ENCODE measurements around the gene LSP1. TPM values are rescaled to one million over a fixed set of nuclear protein-coding genes. Genes with fewer than 3 reads are reported as not detected.

LSP1 gene
- total and polyA plus RNA-seq, 2 experiments from 2014 or later = 29.9 to 47.0 TPM

- peaks cover 4% of the 10 kb centered on the region for H3K4me1 ChIP-seq (ENCODE audit: insufficient read depth)
- H4K20me1 ChIP-seq (ENCODE audit: insufficient read depth, poor library complexity, severe bottlenecking) = no peaks in the 10 kb centered on the region
- H2AFZ ChIP-seq = no peak overlapping the region
- TF ChIP-seq, protein P1, sequence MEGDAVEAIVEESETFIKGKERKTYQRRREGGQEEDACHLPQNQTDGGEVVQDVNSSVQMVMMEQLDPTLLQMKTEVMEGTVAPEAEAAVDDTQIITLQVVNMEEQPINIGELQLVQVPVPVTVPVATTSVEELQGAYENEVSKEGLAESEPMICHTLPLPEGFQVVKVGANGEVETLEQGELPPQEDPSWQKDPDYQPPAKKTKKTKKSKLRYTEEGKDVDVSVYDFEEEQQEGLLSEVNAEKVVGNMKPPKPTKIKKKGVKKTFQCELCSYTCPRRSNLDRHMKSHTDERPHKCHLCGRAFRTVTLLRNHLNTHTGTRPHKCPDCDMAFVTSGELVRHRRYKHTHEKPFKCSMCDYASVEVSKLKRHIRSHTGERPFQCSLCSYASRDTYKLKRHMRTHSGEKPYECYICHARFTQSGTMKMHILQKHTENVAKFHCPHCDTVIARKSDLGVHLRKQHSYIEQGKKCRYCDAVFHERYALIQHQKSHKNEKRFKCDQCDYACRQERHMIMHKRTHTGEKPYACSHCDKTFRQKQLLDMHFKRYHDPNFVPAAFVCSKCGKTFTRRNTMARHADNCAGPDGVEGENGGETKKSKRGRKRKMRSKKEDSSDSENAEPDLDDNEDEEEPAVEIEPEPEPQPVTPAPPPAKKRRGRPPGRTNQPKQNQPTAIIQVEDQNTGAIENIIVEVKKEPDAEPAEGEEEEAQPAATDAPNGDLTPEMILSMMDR (IDR thresholded peaks at IDR 0.05; ENCODE audit: poor library complexity) = no peak
- TF ChIP-seq EZH2 (IDR thresholded peaks at IDR 0.05; ENCODE audit: borderline replicate concordance) = no peak
- TF ChIP-seq EZH2phosphoT487 (IDR thresholded peaks at IDR 0.05; ENCODE audit: low read depth, severe bottlenecking, unreplicated experiment) = no peak
- H3K4me3 ChIP-seq = no peak overlapping the region
- H3K36me3 ChIP-seq (replicated peaks; ENCODE audit: insufficient read depth, low read depth) = no peaks in the 10 kb centered on the region
- WGBS (ENCODE audit: low lambda C conversion rate, missing lambda C conversion rate) = 87% methylated on average over 11 of the region's 11 CpGs
- no peaks in the 10 kb centered on the region for H3K9me3 ChIP-seq (ENCODE audit: low read depth)
- H3K27me3 ChIP-seq = no peaks in the 10 kb centered on the region
- no peak overlapping the region for H3K4me2 ChIP-seq
- DNase-seq (ENCODE audit: low spot score) = no peak
- no peaks in the 10 kb centered on the region for H3K79me2 ChIP-seq
- H3K9me2 ChIP-seq (replicated peaks; ENCODE audit: insufficient read depth) = no peaks in the 10 kb centered on the region
- no peak overlapping the region for H3K27ac ChIP-seq
Observed at GRCh38 chr11:1887451-1888346, 34.8 kb downstream of the LSP1 start.

DNA sequence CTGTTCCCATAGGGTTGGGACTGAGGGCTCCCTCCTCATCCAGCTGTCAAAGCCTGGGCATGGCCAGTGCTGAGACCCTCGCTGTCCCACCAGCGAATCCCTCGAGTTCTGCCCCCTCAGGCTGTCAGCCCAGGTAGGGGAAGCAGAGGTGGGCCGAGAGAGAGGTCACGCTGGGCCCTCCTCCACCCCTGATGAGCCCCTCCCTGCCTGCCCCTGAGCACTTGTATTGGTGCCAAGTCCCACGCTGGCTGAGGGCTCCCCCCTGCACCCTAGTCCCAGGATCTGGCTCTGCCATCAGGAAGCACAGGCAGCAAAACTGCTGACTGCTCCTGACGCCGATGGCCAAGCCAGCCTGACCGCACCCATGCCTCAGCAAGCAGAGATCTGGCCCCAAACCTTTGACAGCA lies 35.5 kb downstream of the LSP1 start:
- DNase-seq (ENCODE audit: low spot score) = no peak
- TF ChIP-seq, protein P1 (IDR thresholded peaks at IDR 0.05; ENCODE audit: poor library complexity) = no peak
- TF ChIP-seq EZH2phosphoT487 (IDR thresholded peaks at IDR 0.05; ENCODE audit: low read depth, severe bottlenecking, unreplicated experiment) = no peak
- no peak overlapping the region for H3K27ac ChIP-seq
- no peak overlapping the region for H3K4me2 ChIP-seq
- H4K20me1 ChIP-seq (ENCODE audit: insufficient read depth, poor library complexity, severe bottlenecking) = no peaks in the 10 kb centered on the region
- no peaks in the 10 kb centered on the region for H3K27me3 ChIP-seq
- H3K79me2 ChIP-seq = no peaks in the 10 kb centered on the region
- no peaks in the 10 kb centered on the region for H3K9me2 ChIP-seq (replicated peaks; ENCODE audit: insufficient read depth)
- H3K4me3 ChIP-seq = no peak overlapping the region
- H3K36me3 ChIP-seq (replicated peaks; ENCODE audit: insufficient read depth, low read depth) = no peaks in the 10 kb centered on the region
- H3K9me3 ChIP-seq (ENCODE audit: low read depth) = no peaks in the 10 kb centered on the region
- H2AFZ ChIP-seq = no peak overlapping the region
- 75% methylated on average over 9 of the region's 9 CpGs for WGBS (ENCODE audit: low lambda C conversion rate, missing lambda C conversion rate)
- H3K4me1 ChIP-seq (ENCODE audit: insufficient read depth) = no peaks in the 10 kb centered on the region

GRCh38 chr11:1888811-1889210 lies 35.9 kb downstream of the LSP1 start:
- H2AFZ ChIP-seq = no peak overlapping the region
- WGBS (ENCODE audit: low lambda C conversion rate, missing lambda C conversion rate) = 97% methylated on average over 6 of the region's 6 CpGs
- no peaks in the 10 kb centered on the region for H4K20me1 ChIP-seq (ENCODE audit: insufficient read depth, poor library complexity, severe bottlenecking)
- no peaks in the 10 kb centered on the region for H3K4me1 ChIP-seq (ENCODE audit: insufficient read depth)
- no peak overlapping the region for H3K27ac ChIP-seq
- no peaks in the 10 kb centered on the region for H3K79me2 ChIP-seq
- H3K27me3 ChIP-seq = no peaks in the 10 kb centered on the region
- no peaks in the 10 kb centered on the region for H3K36me3 ChIP-seq (replicated peaks; ENCODE audit: insufficient read depth, low read depth)
- H3K9me3 ChIP-seq (ENCODE audit: low read depth) = no peaks in the 10 kb centered on the region
- no peak for DNase-seq (ENCODE audit: low spot score)
- no peak overlapping the region for H3K4me2 ChIP-seq
- H3K4me3 ChIP-seq = no peak overlapping the region
- TF ChIP-seq EZH2phosphoT487 (IDR thresholded peaks at IDR 0.05; ENCODE audit: low read depth, severe bottlenecking, unreplicated experiment) (no peak), EZH2 (IDR thresholded peaks at IDR 0.05; ENCODE audit: borderline replicate concordance) (no peak)
- TF ChIP-seq, protein P1 (IDR thresholded peaks at IDR 0.05; ENCODE audit: poor library complexity) = no peak
- no peaks in the 10 kb centered on the region for H3K9me2 ChIP-seq (replicated peaks; ENCODE audit: insufficient read depth)
